HepG2 (cell line): ENCODE measurements around the gene LRRC3. TPM values are rescaled to one million over a fixed set of nuclear protein-coding genes. Genes with fewer than 3 reads are reported as not detected.

ENCODE experiments used
- ATAC-seq: fragments of 200-7000 bp; cut with Tn5 transposase; 3 replicates; pipeline ENCODE4 v1.9.1; 2020; ENCODE audit warnings: mild to moderate bottlenecking, moderate library complexity
- BruUV-seq: library from RNA; stranded (reverse); fragments of 400-500 nt; replicated peaks from 2 replicates; lab custom pipeline; 2021; lab: Mats Ljungman, UMichigan
- CTCF ChIA-PET: fragments of 300-600 bp; formaldehyde crosslinking; extraction: SDS; loops from one replicate; lab custom pipeline; 2021; ENCODE audit warnings: low total read pairs, inconsistent platforms, low intra/inter-chr PET ratio; lab: Yijun Ruan, JAX
- POLR2A ChIA-PET: fragments of 350-600 bp; sonication (Branson Sonifier 250); formaldehyde crosslinking; loops from one replicate; lab custom pipeline; 2020; ENCODE audit warnings: antibody characterized with exemption, inconsistent platforms; lab: Yijun Ruan, JAX
- DNase-seq: peaks from one replicate; pipeline ENCODE4 v3.0.0-alpha.2; 2015; ENCODE audit warnings: low spot score
- FAIRE-seq: peaks from 3 replicates; lab custom pipeline; 2011; peaks lifted over from hg19 to GRCh38; lab: Jason Lieb, UNC
- H2AFZ ChIP-seq: one replicate; pipeline ENCODE4 v1.6.1; 2011; ENCODE audit warnings: low read length, inconsistent platforms
- H3K27ac ChIP-seq: fragments of 300-600 bp; 3 replicates; pipeline ENCODE4 v1.8.0; 2011; ENCODE audit warnings: mixed run types, mild to moderate bottlenecking, mixed read lengths, low read length, inconsistent platforms; ENCODE audit not compliant: insufficient read depth; ENCODE audit errors: extremely low read length
- H3K27me3 ChIP-seq, 2 experiments: fragments of 200-600 bp in 1 of 2; 2 replicates in 1 of 2; 3 replicates in 1 of 2; pipeline versions ENCODE4 v1.6.0 to v1.8.0; 2011; ENCODE audit warnings: low read length in 2 of 2, mild to moderate bottlenecking in 2 of 2, moderate library complexity in 2 of 2, inconsistent platforms in 1 of 2; ENCODE audit not compliant: insufficient read depth in 2 of 2, control insufficient read depth in 1 of 2
- H3K36me3 ChIP-seq, 2 experiments: fragments of 200-600 bp in 1 of 2; replicated peaks in 1 of 2; 2 replicates in 1 of 2; 3 replicates in 1 of 2; pipeline versions ENCODE4 v1.5.1 to v1.8.0; 2011; ENCODE audit warnings: low read length in 2 of 2, inconsistent platforms in 1 of 2; ENCODE audit not compliant: insufficient read depth in 2 of 2, control insufficient read depth in 1 of 2
- H3K4me1 ChIP-seq: 2 replicates; pipeline ENCODE4 v1.5.1; 2012; ENCODE audit warnings: low read length, inconsistent platforms; ENCODE audit not compliant: insufficient read depth
- H3K4me2 ChIP-seq: 2 replicates; pipeline ENCODE4 v1.6.0; 2011; ENCODE audit warnings: low read depth, low read length, inconsistent platforms
- H3K4me3 ChIP-seq, 3 experiments: fragments of 200-600 bp in 1 of 3; sonication (generic), shearing (Covaris generic) in 1 of 3; replicated peaks in 1 of 3; 2 replicates each; pipeline ENCODE4 v1.5.1; 2011 to 2016; ENCODE audit warnings: low read length in 3 of 3, inconsistent platforms in 2 of 3, low read depth in 2 of 3, mild to moderate bottlenecking in 2 of 3, control low read depth in 1 of 3, mixed read lengths in 1 of 3; ENCODE audit not compliant: insufficient read depth in 1 of 3
- H3K79me2 ChIP-seq: one replicate; pipeline ENCODE4 v1.6.1; 2011; ENCODE audit warnings: low read length, inconsistent platforms; ENCODE audit not compliant: insufficient read depth
- H3K9ac ChIP-seq: 2 replicates; pipeline ENCODE4 v1.6.0; 2011; ENCODE audit warnings: mild to moderate bottlenecking, low read depth, low read length, inconsistent platforms; ENCODE audit not compliant: insufficient read depth
- H3K9me3 ChIP-seq: 2 replicates; pipeline ENCODE4 v1.5.1; 2012; ENCODE audit warnings: mild to moderate bottlenecking, low read length
- H4K20me1 ChIP-seq: 2 replicates; pipeline ENCODE4 v1.6.0; 2011; ENCODE audit warnings: inconsistent platforms, mild to moderate bottlenecking, low read length, moderate library complexity; ENCODE audit not compliant: insufficient read depth
- ASH2L ChIP-seq: fragments of 300-600, 200-600 bp; sonication (generic); IDR thresholded peaks from 2 replicates; pipeline ENCODE4 v1.7.0; 2017; ENCODE audit warnings: low read depth, mild to moderate bottlenecking, moderate library complexity, mixed read lengths, low read length; ENCODE audit not compliant: insufficient read length
- KDM2A ChIP-seq: sonication (generic); formaldehyde crosslinking; IDR thresholded peaks from 2 replicates; pipeline ENCODE4 v1.4.0; 2020; ENCODE audit warnings: low read depth, missing genetic modification reagents, borderline replicate concordance
- KDM3A ChIP-seq: IDR thresholded peaks from 2 replicates; pipeline ENCODE4 v1.6.1; 2018; ENCODE audit warnings: low read depth, missing compliant biosample characterization
- YEATS4 ChIP-seq: sonication (generic); formaldehyde crosslinking; IDR thresholded peaks from 2 replicates; pipeline ENCODE4 v1.4.0; 2020; ENCODE audit warnings: missing genetic modification reagents, borderline replicate concordance
- ZNF224 ChIP-seq: sonication (generic); formaldehyde crosslinking; IDR thresholded peaks from 2 replicates; pipeline ENCODE4 v1.5.0; 2020; ENCODE audit warnings: mild to moderate bottlenecking, missing genetic modification reagents
- ZNF326 ChIP-seq: sonication (generic); formaldehyde crosslinking; IDR thresholded peaks from 2 replicates; pipeline ENCODE4 v1.4.0; 2020; ENCODE audit warnings: missing genetic modification reagents, borderline replicate concordance
- WGBS: methylation state at CpG from one replicate; pipeline ENCODE4 v1.1.6; 2017; ENCODE audit warnings: low lambda C conversion rate; 5-methylcytosine and 5-hydroxymethylcytosine counted together
- in situ Hi-C: cut with HindIII; loops from 2 replicates; pipeline ENCODE4 v1.10.0; 2017; ENCODE audit warnings: low pct_unique_long_range_greater_than_20kb; ENCODE audit not compliant: extremely low pct_ligation_motif_present
- intact Hi-C: fragments of 100-400 bp; cut with micrococcal nuclease; formaldehyde crosslinking; loops from one replicate; pipeline ENCODE4 v1.10.0; 2022; ENCODE audit not compliant: unreplicated experiment
- polyA plus RNA-seq, 8 experiments: library from polyadenylated mRNA; depleted of rRNA in 3 of 8; stranded (reverse) in 7 of 8; unstranded in 1 of 8; fragments of >200 nt; fragmentation: Illumina TruSeq in 4 of 8; extraction: Trizol in 4 of 8; gene quantifications; 2 replicates each; pipeline versions ENCODE4 v1.2.1 to v1.2.3, GENCODE V29; 2011 to 2016; ENCODE audit warnings: low read depth in 4 of 8, missing spikeins in 1 of 8, mixed read lengths in 1 of 8; ENCODE audit not compliant: insufficient read depth in 1 of 8
- total RNA-seq, 5 experiments: library from RNA; depleted of rRNA; stranded (reverse); fragments of >200 nt; fragmentation: Illumina TruSeq; extraction: Trizol; gene quantifications; 2 replicates each; pipeline ENCODE4 v1.2.3, GENCODE V29; 2016; ENCODE audit warnings: low read depth in 1 of 5
- TF ChIP-seq, protein P1 (sequence below): sonication (generic); formaldehyde crosslinking; conservative IDR thresholded peaks from 2 replicates; pipeline ENCODE4 v1.8.0; 2022; ENCODE audit warnings: mild to moderate bottlenecking, moderate library complexity, missing genetic modification reagents
- TF ChIP-seq, protein P2 (sequence below): IDR thresholded peaks from 2 replicates; pipeline ENCODE4 v1.6.1; 2016; ENCODE audit warnings: low read depth, control low read depth
- TF ChIP-seq, protein P3 (sequence below): sonication (generic); formaldehyde crosslinking; IDR thresholded peaks from 2 replicates; pipeline ENCODE4 v1.5.1; 2020; ENCODE audit warnings: mild to moderate bottlenecking, missing genetic modification reagents
- TF ChIP-seq, protein P4 (sequence below): sonication (generic); formaldehyde crosslinking; IDR thresholded peaks from 2 replicates; pipeline ENCODE4 v1.4.0; 2020; ENCODE audit warnings: mild to moderate bottlenecking, low read depth, missing genetic modification reagents
- TF ChIP-seq, protein P5 (sequence below): IDR thresholded peaks from 2 replicates; pipeline ENCODE4 v1.6.1; 2016; ENCODE audit warnings: low read depth

Gene LRRC3
- total and polyA plus RNA-seq, 2 of the 13 experiments (the other 11 are each of a cell fraction or from before 2014, with no cell fraction given) = 4.8 to 16.5 TPM

DNA sequence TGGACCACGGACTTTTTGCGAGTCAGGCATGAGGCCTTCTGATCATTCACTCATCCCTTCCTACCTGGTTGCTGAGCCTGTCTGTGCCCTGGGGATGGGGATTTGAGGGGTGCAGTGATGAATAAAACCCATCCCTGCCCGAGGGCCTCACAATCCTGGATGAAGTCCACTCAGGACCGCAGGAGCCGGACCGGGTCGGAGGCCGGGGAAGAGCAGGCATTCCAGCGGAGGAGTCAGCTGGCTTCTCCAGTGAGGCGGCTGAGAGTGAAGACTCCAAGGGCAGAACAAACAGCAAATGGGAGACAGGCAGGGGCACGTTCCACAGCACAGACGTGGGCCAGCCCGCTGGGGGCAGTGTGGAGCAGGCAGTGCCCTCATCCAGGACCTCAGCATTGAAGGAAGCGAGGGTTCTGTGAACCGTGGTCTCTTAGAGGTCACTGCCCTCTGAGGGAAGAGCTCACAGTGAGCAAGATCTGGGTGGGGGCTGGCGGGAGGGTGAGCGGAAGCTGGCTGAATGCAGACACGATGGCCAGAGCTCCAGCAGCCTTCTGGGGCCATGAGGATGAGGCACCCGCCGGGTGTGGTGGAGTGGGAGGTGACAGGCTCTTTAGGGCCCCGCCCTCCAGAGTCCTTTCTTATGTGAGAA, 10.9 kb upstream of the LRRC3 start (continued):
- TF ChIP-seq, protein P1, sequence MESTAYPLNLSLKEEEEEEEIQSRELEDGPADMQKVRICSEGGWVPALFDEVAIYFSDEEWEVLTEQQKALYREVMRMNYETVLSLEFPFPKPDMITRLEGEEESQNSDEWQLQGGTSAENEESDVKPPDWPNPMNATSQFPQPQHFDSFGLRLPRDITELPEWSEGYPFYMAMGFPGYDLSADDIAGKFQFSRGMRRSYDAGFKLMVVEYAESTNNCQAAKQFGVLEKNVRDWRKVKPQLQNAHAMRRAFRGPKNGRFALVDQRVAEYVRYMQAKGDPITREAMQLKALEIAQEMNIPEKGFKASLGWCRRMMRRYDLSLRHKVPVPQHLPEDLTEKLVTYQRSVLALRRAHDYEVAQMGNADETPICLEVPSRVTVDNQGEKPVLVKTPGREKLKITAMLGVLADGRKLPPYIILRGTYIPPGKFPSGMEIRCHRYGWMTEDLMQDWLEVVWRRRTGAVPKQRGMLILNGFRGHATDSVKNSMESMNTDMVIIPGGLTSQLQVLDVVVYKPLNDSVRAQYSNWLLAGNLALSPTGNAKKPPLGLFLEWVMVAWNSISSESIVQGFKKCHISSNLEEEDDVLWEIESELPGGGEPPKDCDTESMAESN (CRISPR knock-in tag) = peak; percentile 63; the same call in 1 of the 2 replicates
- TF ChIP-seq KDM2A (CRISPR knock-in tag) (peak; percentile 35; the same call in 1 of the 2 replicates), ASH2L (peak; percentile 21), ZNF224 (CRISPR knock-in tag) (0 out of 2 replicates have a peak, but pooled peaks have one; percentile 50)

DNA sequence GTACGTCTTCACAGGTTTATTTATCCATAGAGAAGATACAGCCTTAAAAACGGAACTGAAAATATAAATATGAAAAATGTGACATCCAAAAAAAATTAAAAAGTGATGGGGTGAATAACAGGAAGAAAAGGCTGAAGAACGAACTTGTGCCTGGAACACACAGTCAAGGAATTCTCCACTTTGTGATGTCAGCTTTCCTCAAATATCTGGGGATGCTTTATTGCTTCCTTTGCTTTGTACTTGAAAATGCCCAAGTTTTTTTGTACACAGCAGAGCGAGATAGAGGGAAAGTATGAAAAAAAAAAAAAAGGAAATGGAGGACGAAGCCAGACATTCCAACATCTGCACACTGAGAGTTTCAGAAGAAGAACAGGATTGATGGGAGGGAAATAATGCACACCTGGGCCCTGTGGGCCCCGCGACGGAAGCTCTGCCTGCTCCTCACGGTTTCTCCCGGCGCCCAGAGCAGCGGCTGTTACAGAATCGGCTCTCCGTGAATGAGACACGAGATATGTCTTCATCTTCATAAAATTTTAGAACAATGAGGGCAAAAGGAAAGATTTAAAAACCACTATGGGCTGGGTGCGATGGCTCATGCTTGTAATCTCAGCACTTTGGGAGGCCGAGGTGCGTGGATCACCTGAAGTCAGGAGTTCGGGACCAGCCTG, 10.0 kb upstream of the LRRC3 start:
- intact Hi-C loops (no loop called here), in situ Hi-C loops (no loop called here)
- WGBS = 77% methylated on average over 19 of the region's 19 CpGs
- POLR2A ChIA-PET = interaction anchor here (0.6 to 1.9 kb wide), 3 partner anchors 10 to 37 kb away, joined by 4 to 10 read pairs (median 4); partner anchors contain the start of gene LRRC3
- Histone ChIP-seq H3K9ac (no peak overlapping the region), H3K9me3 (no peaks in the 10 kb centered on the region), H3K79me2 (no peaks in the 10 kb centered on the region), H3K4me3 (no peak overlapping the region), H3K27me3 (no peaks in the 10 kb centered on the region), H3K36me3 (no peaks in the 10 kb centered on the region), H3K27ac (no peak overlapping the region), H3K4me1 (peaks cover 60% of the 10 kb centered on the region), H2AFZ (no peak overlapping the region), H4K20me1 (no peaks in the 10 kb centered on the region), H3K4me2 (no peak overlapping the region)
- FAIRE-seq = no peak
- no peak for DNase-seq
- CTCF ChIA-PET = interaction anchor here (0.8 kb wide), 1 partner anchor 34 kb away, joined by 3 read pairs; no protein-coding TSS in a partner anchor
- no TSS peak for BruUV-seq
- ATAC-seq = no peak
- TF ChIP-seq ZNF326 (CRISPR knock-in tag) (no peak), YEATS4 (CRISPR knock-in tag) (no peak), KDM3A (CRISPR knock-in tag) (no peak)
- TF ChIP-seq, protein P2, sequence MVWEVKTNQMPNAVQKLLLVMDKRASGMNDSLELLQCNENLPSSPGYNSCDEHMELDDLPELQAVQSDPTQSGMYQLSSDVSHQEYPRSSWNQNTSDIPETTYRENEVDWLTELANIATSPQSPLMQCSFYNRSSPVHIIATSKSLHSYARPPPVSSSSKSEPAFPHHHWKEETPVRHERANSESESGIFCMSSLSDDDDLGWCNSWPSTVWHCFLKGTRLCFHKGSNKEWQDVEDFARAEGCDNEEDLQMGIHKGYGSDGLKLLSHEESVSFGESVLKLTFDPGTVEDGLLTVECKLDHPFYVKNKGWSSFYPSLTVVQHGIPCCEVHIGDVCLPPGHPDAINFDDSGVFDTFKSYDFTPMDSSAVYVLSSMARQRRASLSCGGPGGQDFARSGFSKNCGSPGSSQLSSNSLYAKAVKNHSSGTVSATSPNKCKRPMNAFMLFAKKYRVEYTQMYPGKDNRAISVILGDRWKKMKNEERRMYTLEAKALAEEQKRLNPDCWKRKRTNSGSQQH (CRISPR knock-in tag) = no peak
- TF ChIP-seq, protein P3, sequence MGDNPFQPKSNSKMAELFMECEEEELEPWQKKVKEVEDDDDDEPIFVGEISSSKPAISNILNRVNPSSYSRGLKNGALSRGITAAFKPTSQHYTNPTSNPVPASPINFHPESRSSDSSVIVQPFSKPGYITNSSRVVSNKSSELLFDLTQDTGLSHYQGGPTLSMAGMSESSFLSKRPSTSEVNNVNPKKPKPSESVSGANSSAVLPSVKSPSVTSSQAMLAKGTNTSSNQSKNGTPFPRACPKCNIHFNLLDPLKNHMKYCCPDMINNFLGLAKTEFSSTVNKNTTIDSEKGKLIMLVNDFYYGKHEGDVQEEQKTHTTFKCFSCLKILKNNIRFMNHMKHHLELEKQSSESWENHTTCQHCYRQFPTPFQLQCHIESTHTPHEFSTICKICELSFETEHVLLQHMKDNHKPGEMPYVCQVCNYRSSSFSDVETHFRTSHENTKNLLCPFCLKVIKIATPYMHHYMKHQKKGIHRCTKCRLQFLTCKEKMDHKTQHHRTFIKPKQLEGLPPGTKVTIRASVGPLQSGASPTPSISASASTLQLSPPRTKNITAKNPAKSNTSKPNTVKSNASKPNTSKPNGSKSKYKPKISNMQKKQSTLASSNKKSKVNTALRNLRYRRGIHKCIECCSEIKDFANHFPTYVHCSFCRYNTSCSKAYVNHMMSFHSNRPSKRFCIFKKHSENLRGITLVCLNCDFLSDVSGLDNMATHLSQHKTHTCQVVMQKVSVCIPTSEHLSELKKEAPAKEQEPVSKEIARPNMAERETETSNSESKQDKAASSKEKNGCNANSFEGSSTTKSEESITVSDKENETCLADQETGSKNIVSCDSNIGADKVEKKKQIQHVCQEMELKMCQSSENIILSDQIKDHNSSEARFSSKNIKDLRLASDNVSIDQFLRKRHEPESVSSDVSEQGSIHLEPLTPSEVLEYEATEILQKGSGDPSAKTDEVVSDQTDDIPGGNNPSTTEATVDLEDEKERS (CRISPR knock-in tag) = no peak
- TF ChIP-seq, protein P4, sequence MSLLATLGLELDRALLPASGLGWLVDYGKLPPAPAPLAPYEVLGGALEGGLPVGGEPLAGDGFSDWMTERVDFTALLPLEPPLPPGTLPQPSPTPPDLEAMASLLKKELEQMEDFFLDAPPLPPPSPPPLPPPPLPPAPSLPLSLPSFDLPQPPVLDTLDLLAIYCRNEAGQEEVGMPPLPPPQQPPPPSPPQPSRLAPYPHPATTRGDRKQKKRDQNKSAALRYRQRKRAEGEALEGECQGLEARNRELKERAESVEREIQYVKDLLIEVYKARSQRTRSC (CRISPR knock-in tag) = no peak
- TF ChIP-seq, protein P5, sequence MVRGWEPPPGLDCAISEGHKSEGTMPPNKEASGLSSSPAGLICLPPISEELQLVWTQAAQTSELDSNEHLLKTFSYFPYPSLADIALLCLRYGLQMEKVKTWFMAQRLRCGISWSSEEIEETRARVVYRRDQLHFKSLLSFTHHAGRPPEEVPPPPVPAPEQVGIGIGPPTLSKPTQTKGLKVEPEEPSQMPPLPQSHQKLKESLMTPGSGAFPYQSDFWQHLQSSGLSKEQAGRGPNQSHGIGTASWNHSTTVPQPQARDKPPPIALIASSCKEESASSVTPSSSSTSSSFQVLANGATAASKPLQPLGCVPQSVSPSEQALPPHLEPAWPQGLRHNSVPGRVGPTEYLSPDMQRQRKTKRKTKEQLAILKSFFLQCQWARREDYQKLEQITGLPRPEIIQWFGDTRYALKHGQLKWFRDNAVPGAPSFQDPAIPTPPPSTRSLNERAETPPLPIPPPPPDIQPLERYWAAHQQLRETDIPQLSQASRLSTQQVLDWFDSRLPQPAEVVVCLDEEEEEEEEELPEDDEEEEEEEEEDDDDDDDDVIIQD = no peak
